Thoracic aorta (tissue), 2 donors: ENCODE data around the gene VKORC1L1. TPM values are rescaled to one million over a fixed set of nuclear protein-coding genes. Genes with fewer than 3 reads are reported as not detected.
"Not testable (repeated sequence)": the region's sequence is repeated elsewhere in the genome, so short reads cannot be mapped to it uniquely, and the experiment has no call there.

Source experiments
- ATAC-seq: fragments of 150-250 bp; one replicate; pipeline ENCODE4 v1.8.0; 2017; ENCODE audit warnings: low read depth; ENCODE audit not compliant: insufficient number of reproducible peaks, low FRiP score
- DNase-seq: peaks from one replicate; pipeline ENCODE4 v3.0.0-alpha.2; 2020; ENCODE audit warnings: low spot score
- H3K27ac ChIP-seq, 2 donors: fragments of 200-600 bp; sonication (generic); 1 replicate in 1 of 2; 2 replicates in 1 of 2; pipeline ENCODE4 v1.5.1; 2016; ENCODE audit warnings: mild to moderate bottlenecking in 2 of 2, moderate library complexity in 2 of 2
- H3K27me3 ChIP-seq: fragments of 200-600 bp; sonication (generic); replicated peaks from 2 replicates; pipeline ENCODE4 v1.6.0; 2016; ENCODE audit warnings: mild to moderate bottlenecking; ENCODE audit not compliant: insufficient read depth
- H3K36me3 ChIP-seq: fragments of 200-600 bp; sonication (generic); one replicate; pipeline ENCODE4 v1.5.1; 2016
- H3K4me1 ChIP-seq, 2 donors: fragments of 200-600 bp; sonication (generic); 1 replicate in 1 of 2; 2 replicates in 1 of 2; pipeline versions ENCODE4 v1.5.1 to v1.6.0; 2016; ENCODE audit warnings: low read depth in 2 of 2, mild to moderate bottlenecking in 1 of 2; ENCODE audit not compliant: control insufficient read depth in 1 of 2
- H3K4me3 ChIP-seq: fragments of 200-600 bp; sonication (generic); 2 replicates; pipeline ENCODE4 v1.5.1; 2016; ENCODE audit warnings: mild to moderate bottlenecking
- H3K9me3 ChIP-seq: fragments of 200-600 bp; sonication (generic); 2 replicates; pipeline ENCODE4 v1.5.1; 2016
- CTCF ChIP-seq: fragments of 200-600 bp; sonication (generic); IDR thresholded peaks from one replicate; pipeline ENCODE4 v1.5.1; 2019; ENCODE audit warnings: antibody characterized with exemption
- total RNA-seq, 2 donors: library from RNA; depleted of rRNA; stranded (reverse); fragments of >200 nt; gene quantifications; one replicate each; pipeline versions ENCODE4 v1.1.0 to v1.2.3, GENCODE V29; 2016

The VKORC1L1 gene
- total RNA-seq, 2 donors from 2014 or later = 15.6 to 20.9 TPM

DNA sequence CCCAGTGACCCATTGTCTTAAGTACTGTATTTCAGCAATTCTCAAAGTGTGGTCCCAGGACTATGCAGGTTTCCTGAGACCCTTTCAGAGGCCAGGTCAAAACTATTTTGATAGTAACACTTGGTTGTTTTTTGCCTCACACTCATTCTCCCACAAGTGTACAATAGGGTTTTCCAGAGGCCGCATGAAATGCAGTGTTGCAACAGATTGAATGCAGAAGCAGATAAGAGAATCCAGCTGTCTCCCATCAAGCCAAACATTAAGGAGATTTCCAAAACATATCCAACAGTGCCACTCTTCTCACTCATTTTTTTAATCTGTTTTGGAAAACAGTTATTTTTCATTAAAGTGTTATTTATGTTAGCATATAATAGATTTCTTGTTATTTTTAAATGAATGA, 20.0 kb downstream of the VKORC1L1 start:
- TF ChIP-seq CTCF = no peak
- Histone ChIP-seq H3K27ac (no peak overlapping the region), H3K4me1 (no peaks in the 10 kb centered on the region), H3K36me3 (peaks cover 6% of the 10 kb centered on the region), H3K27me3 (no peaks in the 10 kb centered on the region), H3K4me3 (no peak overlapping the region), H3K9me3 (no peaks in the 10 kb centered on the region)
- no peak for ATAC-seq
- DNase-seq = no peak

DNA sequence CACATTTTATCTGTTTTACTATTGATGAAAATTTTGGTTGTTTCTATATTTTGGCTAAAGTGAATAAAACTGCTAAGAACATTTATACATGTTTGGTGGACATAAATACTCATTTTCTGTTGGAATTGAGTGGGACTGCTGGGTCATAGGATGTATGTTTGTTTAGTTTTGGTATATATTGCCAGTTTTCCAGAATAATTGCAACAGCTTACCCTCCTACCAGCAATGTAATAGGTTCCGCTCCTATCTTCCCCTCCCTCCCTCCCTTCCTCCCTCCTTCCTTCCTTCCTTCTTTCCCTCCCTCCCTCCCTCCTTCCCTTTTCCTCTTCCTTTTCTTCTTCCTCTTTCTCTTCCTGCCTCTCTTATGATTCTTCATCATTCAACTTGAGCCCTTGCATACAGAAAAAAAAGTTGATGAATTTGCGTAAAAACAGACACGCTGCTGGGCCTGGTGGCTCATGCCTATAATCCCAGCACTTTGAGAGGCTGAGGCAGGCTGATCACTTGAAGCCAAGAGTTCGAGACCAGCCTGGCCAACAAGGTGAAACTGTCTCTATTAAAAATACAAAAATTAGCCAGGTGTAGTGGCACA, 23.5 kb downstream of the VKORC1L1 start:
- Histone ChIP-seq H3K27me3 (no peaks in the 10 kb centered on the region), H3K4me1 (no peaks in the 10 kb centered on the region), H3K27ac (no peak overlapping the region), H3K36me3 (no peaks in the 10 kb centered on the region), H3K4me3 (no peak overlapping the region), H3K9me3 (no peaks in the 10 kb centered on the region)
- TF ChIP-seq CTCF = no peak
- DNase-seq (no peak), ATAC-seq (no peak)

DNA sequence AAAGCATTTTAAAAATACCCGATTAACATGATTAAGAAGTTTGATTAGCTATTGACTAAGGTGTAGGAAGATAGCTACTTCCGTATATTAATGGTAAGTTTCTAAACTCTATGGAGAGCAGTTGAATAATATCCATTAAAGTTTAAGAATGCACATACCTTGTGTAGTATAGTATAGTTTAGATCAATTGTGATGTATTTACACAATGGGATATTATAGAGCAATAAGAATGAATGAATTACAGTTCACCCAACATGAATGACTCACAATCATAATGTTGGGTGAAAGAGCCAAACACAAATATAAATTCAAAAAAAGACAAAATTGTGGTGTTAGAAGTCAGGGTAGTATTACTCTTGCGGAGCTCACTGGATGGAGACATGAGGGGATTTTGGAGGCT, 24.4 kb downstream of the VKORC1L1 start:
- H3K9me3 ChIP-seq, H3K27me3 ChIP-seq, H3K4me1 ChIP-seq, DNase-seq, H3K4me3 ChIP-seq, H3K36me3 ChIP-seq, H3K27ac ChIP-seq, ATAC-seq: not testable (repeated sequence)

GRCh38 chr7:65898677-65899447, 26.0 kb downstream of the VKORC1L1 start:
- not testable (repeated sequence) for H3K9me3 ChIP-seq, ATAC-seq, H3K4me1 ChIP-seq, H3K36me3 ChIP-seq, H3K27ac ChIP-seq, DNase-seq, H3K27me3 ChIP-seq, H3K4me3 ChIP-seq

DNA sequence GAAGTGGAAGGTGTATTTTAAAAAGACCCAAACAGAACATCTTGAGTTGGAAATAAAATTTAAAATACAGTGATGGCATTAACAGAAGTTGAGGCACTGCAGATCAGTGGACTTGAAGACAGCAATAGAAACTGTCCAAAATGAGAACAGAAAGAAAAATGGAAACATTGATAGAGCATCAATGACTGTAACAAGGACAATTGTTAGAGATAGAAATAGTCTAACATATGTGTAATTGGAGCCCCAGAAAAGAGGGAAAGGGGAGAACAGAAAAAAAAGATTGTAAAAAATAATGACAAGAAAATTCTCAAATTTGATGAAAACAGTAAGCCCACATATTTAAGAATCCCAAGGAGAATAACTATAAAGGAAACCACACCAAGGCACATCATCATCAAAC, 29.4 kb downstream of the VKORC1L1 start:
- TF ChIP-seq CTCF = no peak
- Histone ChIP-seq H3K36me3 (no peaks in the 10 kb centered on the region), H3K27ac (no peak overlapping the region), H3K4me3 (no peak overlapping the region), H3K9me3 (no peaks in the 10 kb centered on the region), H3K27me3 (no peaks in the 10 kb centered on the region), H3K4me1 (no peaks in the 10 kb centered on the region)
- no peak for ATAC-seq
- DNase-seq = no peak

DNA sequence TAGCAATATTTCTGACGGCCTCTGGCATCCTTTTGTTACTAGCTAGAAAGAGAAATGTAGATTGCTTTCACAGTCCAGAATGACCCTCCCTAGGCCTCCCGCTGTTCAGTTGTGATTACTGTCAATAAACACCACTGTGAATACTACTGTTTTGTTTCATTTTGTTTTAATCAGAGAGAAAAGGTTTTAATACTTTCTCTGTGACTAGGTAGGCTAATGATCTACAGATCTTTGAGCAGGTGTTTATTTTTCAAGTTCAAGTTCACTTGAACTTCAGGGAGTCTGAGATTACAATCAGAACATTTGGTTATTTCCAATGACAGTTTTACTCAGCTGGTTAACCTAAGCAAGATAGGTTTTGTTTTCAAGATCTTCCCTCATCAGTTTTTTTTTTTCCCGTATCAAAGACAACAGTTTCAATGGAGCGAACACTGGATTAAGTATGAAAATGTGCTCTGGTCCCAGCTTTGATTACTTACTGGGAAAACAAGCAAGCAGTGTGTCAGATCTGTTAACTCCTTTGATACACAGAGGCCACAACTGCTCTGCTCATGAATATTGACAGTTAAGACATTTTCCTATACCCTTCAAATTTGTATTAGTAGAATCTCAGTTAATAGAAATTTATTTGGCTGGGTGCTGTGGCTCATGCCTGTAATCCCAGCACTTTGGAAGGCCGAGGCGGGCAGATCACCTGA, 34.8 kb downstream of the VKORC1L1 start:
- Histone ChIP-seq H3K4me3 (no peak overlapping the region), H3K4me1 (no peaks in the 10 kb centered on the region), H3K27ac (no peak overlapping the region), H3K36me3 (no peaks in the 10 kb centered on the region), H3K9me3 (no peaks in the 10 kb centered on the region), H3K27me3 (no peaks in the 10 kb centered on the region)
- no peak for TF ChIP-seq CTCF
- ATAC-seq (no peak), DNase-seq (no peak)
